NCI-H510A treated with DMSO at 0.1 percent for 48 hours (cell line): ENCODE measurements around the gene CYB561.

Source experiments
- DNase-seq: peaks from one replicate; lab custom pipeline; 2025; lab: John Stamatoyannopoulos, UW

CYB561 gene, protein sequence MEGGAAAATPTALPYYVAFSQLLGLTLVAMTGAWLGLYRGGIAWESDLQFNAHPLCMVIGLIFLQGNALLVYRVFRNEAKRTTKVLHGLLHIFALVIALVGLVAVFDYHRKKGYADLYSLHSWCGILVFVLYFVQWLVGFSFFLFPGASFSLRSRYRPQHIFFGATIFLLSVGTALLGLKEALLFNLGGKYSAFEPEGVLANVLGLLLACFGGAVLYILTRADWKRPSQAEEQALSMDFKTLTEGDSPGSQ

DNA sequence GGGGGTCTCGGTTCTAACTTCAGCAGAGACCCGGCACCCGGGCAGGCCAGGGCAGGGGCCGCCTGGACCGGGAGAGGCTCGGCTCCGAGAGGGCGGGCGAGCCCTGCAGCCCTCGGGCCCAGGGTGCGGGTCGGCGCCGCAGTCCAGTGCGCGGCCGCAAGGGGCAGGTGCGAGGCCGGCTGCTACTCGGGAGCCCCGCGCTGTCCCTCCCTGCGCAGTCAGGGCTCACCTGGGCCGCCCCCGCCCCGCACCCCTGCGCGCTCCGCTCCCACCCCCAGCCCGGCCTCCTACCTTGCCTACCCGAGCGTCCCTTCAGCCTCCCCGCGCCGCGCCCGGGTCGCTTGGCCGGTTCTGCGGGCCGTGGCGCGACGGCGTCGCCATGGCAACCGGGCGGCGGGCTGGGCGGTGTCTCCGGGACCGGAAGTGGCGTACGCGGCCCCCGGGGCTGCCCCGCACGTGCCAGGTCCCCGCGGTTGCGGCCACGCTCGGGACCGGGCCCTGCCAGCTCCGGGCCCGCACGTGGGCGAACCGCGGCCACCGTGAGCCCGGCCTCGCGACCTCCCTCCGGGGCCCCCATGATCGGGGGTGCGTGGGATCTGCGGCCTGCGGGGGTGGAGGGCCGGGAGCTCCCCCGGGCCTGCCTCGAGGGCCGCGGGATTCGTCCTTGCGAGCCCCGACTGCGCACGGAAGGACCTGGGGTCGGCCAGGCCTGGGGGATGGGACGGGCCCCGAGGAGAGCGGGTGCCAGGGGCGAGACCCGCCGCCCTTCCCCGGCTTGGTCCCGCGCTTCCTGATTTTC, at the start of gene CYB561:
Gene CYB561, minus strand, starts transcription at position 353 of the 799 bp plus-strand sequence. CDS start 8,759 bp downstream, outside the sequence.
- peak; percentile 84 for DNase-seq

DNA sequence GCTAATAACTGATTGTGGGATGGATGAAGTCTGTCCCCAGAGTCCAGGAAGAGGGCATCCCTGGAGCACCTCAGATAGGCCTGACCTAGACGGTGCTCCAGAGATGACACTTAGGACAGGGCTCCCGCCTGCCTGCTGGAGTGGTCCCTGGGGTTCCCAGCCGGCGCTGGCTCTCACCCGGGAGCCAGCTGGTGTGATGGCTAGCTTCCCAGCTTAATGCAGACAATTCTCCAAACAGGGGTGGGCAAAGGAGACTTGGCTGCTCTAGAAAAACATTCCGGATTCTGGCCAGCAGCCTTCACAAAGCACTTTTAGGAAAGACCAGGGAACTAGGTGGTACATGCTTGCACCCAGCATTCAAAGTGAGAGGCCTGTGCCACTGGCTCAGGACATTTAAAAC, 49.4 kb upstream of the CYB561 start:
- no peak for DNase-seq

DNA sequence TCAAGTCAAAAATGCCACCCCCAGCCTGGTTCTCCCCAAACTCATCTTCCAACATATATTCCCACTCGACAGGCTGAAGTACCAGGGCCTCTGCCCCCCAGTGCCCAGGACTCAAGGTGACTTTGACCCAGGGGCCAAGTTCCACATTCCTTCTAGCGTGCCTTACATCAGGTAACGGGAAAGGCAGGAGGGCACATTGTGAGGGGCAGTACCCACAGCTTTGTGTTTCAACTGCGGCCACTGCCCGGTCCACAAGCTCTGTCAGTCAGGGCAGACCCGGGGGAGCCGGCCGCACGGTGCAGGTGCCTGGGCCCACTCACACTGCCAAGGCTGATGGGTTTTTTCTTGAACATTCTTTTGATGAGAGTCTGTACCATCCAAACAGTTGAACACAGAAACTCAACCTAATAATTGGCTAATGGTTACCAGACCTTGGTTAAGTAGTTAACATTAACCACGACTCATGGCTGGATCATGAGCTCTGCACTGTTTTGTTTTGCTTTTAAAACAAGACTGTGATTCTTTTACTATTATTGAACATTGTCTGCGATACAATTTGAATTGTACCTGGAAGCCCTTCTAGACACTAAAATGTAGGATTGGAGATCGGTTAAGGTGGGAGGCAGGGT, 48.3 kb upstream of the CYB561 start:
- DNase-seq, result no peak

DNA sequence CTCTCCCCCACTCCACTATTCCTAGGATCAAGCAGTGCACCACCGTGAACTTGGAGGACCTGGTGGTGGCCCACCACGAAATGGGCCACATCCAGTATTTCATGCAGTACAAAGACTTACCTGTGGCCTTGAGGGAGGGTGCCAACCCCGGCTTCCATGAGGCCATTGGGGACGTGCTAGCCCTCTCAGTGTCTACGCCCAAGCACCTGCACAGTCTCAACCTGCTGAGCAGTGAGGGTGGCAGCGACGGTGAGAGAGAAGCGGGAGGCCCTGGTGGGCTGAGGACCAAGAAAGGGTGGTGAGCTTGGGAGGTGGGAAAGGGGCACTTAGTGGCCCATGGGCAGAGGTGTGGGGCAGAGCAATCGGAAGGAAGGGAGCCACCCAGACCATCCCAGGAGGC, 47.3 kb upstream of the CYB561 start:
- DNase-seq, result no peak

DNA sequence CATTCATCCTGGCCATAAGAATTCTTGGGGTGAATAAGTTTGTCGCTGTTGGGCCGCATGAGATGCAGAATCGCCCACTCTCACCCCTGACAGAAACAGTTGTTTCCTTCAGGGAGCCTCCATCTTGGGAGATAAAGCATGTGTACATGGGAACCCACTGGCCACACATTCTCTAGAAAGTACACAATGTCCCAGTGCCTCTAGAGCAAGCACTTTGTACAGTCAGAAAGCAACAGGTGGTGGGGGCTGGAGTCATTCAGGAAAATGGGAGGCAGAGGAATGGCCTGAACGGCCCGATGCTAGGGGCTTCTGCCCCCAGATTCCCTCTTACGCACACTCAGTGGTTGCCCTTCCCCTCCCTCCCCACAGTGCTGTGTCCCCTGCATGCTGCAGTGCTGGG, 46.8 kb upstream of the CYB561 start:
- no peak for DNase-seq

DNA sequence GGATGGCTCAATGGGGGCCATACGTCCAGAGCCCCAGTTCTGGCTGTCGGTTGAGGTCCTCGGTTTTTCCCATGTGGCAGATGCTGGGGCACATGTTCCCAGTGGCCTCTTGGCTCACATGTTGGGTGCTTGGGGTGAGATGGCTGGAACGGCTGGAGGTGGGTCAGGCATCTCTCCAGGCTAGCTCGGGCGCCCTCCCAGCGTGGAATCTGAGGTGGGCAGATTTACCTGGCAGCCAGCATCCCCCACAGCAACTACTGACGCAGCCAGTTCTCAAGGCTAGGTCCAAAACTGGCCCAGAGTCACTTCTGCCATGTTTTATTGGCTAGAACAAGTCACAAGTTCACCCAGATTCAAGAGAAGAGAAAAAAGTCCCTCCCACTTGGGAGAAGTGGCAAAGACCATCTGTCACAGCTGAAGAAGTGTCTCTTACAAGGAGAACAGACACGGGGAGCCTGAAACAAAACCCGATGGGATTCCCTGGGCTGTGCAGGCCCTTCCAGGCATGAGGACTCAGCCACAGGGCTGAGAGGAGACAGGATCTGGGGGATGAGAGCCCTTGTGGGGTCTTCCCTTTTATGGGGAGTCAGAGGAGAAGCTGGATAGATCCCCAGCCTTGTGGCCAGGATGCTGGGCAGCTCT, 46.0 kb upstream of the CYB561 start:
- no peak for DNase-seq

DNA sequence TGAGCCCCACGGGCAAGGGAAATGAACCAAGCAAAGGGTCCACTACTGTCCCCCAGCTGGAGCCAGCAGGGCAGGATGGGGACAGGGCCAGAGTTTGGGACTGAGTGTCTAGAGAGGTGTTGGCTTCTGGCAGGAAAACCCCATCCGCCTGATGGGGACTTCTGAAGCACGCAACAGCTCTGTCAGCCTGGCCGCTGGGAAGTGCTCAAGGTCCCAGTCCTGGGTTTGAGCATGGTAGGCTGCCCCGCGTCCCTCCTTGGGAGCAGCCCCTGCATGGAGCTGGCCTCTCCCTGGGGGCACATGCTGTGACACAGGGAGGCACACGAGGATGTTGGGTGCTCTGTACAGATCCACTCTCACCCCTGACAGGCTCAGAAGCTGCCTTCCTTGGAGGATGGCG, 45.3 kb upstream of the CYB561 start:
- no peak for DNase-seq

DNA sequence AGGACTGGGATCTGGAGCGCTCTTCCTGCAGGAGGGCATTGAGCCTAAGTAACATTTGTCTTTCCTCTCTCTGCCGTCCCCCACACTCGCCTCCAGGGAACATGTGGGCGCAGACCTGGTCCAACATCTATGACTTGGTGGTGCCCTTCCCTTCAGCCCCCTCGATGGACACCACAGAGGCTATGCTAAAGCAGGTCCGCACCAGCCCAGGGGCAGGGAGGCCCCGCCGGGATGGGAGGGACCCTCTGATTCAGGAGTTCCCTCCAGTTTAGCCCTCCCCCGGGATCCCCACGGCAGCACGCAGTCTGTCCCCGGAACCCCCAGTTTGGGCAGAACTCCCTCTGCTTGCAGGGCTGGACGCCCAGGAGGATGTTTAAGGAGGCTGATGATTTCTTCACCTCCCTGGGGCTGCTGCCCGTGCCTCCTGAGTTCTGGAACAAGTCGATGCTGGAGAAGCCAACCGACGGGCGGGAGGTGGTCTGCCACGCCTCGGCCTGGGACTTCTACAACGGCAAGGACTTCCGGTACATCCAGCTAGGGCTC, 44.8 kb upstream of the CYB561 start:
- DNase-seq, result no peak

DNA sequence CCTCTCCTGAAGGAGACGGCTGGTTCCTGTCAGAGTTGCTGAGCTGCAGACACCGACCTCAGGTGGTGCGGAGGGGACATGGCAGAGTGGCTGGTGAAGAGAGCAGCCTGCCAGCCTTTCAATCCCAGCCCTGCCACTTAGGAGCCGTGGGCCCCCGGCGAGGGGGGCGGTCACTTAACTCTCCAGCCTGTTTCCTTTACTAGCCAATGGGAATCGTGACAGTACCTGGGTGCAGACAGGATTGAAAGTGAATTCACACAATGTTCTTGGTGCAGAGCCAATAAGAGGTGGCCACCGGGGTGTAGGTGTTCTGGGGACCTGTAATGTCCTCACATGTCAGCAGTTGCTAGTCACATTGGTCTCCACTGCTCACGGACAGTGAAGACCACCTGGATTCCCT, 44.2 kb upstream of the CYB561 start:
- DNase-seq, result no peak

DNA sequence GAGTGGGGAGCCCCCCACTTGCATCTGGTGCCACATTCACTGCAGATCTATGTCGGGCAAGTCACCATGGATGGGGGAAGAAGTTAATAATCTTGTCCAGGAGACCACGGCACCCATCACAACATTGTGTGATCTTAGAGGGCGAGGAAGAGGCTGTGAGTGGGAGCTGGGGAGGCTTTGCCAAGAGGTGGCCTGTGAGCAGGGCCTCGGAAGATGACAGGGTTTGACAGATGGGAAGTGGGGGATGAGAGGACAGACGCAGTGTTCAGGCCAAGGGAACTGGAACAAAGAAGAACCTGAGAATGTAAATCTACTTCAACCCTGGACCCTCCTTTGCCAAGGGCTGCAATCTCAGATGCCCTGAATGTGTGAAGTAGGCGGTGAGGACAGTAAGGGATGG, 43.2 kb upstream of the CYB561 start:
- no peak for DNase-seq

DNA sequence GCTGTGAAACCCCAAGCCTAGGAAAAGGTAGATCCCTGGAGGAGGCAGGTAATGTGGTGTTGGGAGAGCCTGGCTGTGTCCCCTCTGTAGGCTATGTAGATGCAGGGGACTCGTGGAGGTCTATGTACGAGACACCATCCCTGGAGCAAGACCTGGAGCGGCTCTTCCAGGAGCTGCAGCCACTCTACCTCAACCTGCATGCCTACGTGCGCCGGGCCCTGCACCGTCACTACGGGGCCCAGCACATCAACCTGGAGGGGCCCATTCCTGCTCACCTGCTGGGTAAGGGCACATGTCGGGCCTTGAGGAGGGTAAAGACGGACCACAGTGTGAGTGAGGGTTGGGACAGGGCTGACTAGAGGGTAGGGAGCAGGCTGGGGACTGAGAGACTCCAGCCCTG, 42.7 kb upstream of the CYB561 start:
- DNase-seq, result no peak

DNA sequence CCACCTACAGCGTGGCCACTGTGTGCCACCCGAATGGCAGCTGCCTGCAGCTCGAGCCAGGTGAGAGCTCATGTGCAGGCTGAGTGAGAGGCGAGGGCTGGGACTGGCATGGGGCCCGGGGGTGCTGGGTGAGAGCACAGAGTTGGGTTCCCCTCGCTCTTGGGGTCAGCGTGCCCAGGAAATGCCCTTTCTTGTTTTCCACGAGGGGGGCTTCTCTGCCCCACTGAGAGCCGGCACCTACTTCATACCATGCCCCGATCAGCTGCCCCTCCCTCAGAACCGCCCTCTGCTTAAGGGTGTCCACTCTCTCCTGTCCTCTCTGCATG, 40.9 kb upstream of the CYB561 start:
- no peak for DNase-seq

DNA sequence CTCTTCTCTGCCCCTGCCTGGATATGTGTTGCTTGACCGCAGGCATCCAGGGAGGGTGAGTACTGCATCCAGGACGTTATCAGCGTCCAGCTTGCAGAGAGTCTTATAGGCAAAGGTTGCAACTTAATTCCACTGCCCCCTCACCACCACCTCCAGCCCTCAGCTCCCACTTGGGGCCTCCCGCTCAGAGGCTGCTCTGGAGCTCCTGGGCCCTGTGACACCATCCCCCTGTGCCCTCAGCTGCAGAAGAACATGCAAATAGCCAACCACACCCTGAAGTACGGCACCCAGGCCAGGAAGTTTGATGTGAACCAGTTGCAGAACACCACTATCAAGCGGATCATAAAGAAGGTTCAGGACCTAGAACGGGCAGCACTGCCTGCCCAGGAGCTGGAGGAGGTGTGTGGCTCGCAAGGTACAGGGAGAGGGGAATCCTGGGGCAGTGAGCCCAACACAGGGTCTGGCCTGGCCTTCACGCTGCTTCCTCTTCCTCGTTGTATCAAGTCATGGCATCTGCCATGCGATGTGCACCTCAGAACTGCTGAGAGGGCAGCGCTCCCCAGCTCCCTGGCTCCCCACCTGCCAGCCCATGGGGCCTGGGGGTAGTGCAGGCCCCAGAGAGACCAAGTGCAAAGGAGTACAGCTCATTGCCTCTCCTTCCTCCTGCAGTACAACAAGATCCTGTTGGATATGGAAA, 40.4 kb upstream of the CYB561 start:
- DNase-seq, result no peak

DNA sequence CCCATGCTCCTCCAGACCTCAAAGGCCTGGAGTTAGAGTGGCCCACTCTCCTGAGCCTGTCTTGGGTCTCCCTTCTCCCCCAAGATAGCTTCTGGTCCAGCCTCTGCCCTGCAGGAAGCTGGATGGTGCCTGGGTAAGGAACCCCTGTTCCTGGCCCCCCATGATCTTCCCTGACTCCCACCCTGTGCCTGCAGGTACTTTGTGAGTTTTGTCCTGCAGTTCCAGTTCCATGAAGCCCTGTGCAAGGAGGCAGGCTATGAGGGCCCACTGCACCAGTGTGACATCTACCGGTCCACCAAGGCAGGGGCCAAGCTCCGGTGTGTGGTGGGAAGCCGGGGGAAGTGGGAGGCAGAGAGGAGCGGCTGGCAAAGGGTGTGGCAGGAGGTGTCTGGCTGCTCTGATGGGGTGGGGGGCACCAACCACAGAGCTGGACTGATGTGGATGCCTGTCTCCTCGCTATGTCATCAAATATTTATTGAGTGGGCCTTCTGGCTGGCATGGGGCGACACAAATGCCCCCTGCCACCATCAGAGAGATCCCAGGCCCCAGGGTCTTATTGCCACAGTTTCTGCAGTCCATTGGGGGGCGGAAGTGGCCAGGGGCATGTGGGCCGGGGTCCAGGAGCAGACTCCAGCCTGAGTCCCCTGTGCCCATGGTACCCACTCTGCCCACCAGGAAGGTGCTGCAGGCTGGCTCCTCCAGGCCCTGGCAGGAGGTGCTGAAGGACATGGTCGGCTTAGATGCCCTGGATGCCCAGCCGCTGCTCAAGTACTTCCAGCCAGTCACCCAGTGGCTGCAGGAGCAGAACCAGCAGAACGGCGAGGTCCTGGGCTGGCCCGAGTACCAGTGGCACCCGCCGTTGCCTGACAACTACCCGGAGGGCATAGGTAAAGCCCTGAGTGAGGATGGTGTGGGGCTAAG, 37.8 kb upstream of the CYB561 start:
- no peak for DNase-seq

DNA sequence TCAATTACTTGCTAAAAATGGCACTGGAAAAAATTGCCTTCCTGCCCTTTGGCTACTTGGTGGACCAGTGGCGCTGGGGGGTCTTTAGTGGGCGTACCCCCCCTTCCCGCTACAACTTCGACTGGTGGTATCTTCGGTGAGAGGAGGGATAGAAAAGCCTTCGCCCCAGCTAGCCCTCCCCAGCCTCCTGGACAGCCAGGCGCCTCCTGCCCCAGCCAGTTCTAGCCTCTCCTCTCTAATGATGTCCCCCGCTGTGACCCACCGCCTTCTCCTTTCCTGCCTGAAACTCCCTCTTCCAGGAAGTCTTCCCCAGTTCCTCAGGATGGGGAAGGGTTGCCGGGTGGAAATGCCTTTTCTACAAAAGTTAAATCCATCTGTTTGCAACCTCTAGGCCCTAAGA, 36.9 kb upstream of the CYB561 start:
- no peak for DNase-seq

DNA sequence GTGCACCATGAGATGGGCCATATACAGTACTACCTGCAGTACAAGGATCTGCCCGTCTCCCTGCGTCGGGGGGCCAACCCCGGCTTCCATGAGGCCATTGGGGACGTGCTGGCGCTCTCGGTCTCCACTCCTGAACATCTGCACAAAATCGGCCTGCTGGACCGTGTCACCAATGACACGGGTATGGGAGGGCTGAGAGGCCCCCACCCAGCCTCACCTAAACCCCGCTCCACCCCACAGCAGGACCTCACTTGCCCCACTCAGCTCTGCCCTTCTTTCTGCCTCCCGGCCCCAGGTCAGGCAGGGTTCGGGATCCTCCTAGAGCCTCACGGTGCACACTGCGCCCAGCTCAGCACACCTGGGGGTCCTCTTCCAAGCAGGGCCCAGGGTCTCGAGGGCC, 36.4 kb upstream of the CYB561 start:
- DNase-seq, result no peak

DNA sequence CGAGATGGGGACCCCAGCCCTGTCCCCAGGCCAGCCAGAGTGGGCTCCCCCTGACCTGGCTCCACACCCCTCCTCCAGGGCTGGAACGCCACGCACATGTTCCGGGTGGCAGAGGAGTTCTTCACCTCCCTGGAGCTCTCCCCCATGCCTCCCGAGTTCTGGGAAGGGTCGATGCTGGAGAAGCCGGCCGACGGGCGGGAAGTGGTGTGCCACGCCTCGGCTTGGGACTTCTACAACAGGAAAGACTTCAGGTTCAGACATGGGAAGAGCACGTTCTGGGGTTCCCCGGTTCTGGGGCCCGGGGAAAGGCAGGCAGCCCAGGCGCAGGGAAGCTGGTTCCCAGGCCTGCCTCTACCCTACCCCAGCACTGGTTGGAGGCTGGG, 35.4 kb upstream of the CYB561 start:
- DNase-seq, result no peak

DNA sequence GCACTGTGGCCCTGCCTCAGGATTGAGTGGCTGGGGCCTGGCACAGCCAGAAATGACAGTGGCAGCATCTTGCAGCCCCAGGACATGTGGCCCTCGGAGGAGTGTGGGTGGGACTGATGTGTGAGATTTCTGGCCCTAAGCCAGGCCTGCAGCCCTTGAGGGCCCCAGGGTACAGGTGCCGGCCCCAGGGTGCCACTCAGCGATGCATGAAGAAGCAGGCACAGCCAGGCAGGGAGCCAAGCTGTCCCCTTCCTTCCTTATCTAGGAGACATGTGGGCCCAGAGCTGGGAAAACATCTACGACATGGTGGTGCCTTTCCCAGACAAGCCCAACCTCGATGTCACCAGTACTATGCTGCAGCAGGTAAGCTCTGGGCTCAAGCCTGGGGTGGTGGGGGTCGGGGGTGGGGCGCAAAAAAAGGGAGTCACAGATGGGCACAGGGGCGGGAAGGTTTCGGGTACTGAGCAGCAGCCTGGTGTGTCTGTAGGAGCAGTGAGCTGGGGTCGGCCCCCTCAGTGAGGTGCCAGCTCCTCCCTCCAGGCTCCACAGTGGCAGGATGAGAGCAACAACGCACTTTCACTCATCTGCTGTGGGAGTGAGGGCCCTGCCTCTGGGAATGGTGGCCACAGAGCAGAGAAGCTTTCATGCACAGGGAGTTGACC, 34.9 kb upstream of the CYB561 start:
- DNase-seq, result peak; percentile 98

DNA sequence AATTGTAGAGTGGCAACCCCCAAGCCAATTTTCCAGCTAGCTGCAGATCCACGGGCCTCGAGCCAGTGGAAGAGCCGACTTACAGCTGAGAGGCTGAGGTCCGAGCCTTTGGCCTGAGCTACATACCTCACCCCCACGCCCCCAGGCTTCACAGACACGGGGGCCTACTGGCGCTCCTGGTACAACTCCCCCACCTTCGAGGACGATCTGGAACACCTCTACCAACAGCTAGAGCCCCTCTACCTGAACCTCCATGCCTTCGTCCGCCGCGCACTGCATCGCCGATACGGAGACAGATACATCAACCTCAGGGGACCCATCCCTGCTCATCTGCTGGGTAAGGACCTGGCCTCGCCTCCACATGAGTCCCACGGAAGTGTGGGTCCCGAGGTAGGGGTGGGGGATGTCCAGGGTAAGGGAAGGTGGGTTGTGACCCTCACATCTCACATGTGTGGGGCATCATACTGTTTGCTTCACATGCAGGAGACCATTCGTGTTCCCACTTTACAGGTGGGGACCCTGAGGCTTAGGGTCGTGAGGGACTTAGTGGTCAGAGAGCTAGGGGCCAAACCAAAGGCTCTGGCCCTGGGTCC, 34.2 kb upstream of the CYB561 start:
- no peak for DNase-seq
